ENCODE results near the gene ARPC5L. TPM values are rescaled to one million over a fixed set of nuclear protein-coding genes. Genes with fewer than 3 reads are reported as not detected.
"Not testable (repeated sequence)": the region's sequence is repeated elsewhere in the genome, so short reads cannot be mapped to it uniquely, and the experiment has no call there.

The ARPC5L gene
- polyA plus RNA-seq, 5 donors: 32.3 to 40.6 (median 35.3) TPM

- no peak for DNase-seq
These were observed 25.0 kb downstream of the ARPC5L start for GRCh38 chr9:124886866-124887492.

GRCh38 chr9:124887832-124888231 is 25.9 kb downstream of the ARPC5L start:
- no peak for DNase-seq

DNA sequence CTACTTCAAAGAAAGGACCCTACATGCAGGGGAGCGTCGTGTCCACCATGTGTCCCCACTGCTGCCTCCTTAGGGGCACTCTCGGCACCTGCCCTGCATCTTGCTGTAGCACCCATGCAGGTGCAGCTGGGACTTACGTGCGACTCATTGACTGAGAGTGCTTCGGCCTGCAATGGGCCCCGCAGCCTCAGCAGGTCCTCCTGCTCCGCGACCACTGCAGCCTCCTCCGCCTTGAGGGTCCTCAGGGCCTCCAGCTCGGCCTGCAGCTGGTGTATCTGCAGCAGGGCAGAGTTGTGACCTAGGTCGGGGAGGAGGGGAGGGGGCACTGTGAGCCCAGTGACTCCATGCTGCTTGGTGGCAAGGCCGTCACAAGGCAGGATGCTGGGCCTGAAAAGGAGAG is 27.1 kb downstream of the ARPC5L start:
- no peak for DNase-seq

- DNase-seq: no peak
These were observed 28.2 kb downstream of the ARPC5L start for GRCh38 chr9:124890179-124890578.

GRCh38 chr9:124894035-124894740 is 32.3 kb downstream of the ARPC5L start:
- no peak for DNase-seq

GRCh38 chr9:124894741-124895170 is 32.8 kb downstream of the ARPC5L start:
- no peak for DNase-seq

DNA sequence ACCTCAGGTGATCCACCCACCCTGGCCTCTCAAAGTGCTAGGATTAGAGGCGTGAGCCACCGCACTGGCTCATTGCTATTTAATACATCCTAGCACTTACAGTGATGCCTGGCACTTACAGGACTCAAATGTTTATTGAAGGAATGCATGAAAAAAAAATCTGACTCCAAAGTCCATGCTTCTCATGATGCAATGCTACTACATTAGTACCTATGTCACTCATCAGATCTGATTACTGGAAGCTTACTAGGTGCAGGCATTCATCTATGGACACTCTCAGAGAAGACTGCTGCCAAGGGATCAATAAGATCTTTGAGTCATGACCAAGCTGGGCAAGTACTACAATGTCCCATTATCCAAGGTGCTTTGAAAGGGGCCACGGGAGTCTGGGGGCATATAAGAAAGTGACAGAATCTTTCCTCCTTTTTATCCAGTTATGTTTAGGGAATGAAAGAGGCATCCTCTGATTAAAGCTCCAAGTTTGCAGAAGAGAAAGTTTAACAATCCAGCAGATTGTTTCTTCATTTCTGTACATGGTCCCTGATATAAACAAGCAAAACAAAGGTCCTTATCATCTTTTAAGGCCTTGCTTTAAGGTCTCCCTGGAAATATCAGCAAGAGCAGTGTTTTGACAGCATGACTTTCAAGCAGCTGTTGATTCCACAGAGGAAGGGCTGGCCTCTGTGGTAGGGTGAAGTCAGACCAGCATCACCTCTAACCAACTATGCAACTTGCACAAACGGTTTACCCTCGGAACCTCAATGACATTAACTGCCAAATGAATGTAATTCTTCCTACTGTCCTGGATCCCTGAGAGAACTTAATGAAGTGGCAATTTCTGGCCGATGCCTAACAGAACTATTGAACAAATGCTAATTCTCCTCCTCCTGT is 35.9 kb downstream of the ARPC5L start:
- no peak for DNase-seq

- no peak for DNase-seq
These were observed 37.9 kb downstream of the ARPC5L start for GRCh38 chr9:124899845-124900244.

DNA sequence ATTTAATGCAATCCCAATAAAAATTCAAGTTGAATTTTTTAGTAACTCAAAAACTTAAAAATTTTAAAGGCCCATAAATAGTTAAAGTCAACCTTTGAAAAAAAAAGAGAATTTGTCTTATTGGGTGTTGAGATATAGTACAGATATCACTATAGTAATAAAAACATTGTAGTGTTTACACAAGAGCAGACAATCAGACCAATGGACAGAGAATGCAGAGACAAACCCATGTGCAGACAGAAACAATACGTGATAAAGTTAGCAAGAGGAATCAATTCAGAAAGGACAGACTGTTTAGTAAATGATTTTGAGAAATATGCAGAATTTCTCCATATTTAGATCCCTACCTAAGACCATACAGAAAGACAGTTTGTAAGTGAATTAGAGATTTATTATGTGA is 45.0 kb downstream of the ARPC5L start:
- DNase-seq: no peak

DNA sequence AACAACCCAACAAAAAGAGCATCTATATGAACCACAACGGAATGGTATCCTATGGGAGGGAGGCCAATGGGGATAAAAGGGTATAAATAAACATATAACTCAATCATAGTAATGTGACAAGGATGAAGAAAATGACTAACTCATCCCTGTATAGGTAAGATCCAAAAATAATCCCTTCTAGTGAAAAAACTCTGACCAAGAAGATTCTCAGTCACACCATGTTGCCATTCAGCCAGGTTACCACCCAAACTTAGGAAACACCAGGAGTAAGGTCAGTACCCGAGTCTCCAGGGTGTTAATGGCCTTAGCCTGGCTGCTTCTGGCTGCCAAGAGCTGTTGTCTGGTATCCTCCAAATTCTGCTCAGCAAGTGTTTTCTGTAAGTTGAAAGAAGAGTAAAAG is 46.2 kb downstream of the ARPC5L start:
- DNase-seq: no peak

DNA sequence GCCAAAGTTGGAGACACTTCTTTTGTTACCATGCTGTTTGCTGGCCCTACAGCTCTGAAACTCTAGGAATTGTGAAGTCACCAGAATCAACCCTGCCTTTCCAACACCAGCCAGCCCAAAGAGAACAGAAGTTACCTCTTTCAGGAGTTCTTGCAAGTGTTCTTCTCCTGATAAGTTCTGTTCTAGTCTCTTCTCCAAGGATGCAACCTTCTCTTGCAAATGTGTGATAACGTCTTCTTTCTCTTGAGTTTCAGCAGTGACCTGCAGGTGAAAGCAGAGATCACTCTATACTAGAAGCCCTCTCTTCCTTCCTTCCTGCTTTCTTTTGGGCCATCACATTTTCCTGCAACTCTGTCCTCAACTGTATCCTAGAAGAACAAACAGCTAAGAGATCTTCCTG is 49.8 kb downstream of the ARPC5L start:
- DNase-seq: no peak

DNA sequence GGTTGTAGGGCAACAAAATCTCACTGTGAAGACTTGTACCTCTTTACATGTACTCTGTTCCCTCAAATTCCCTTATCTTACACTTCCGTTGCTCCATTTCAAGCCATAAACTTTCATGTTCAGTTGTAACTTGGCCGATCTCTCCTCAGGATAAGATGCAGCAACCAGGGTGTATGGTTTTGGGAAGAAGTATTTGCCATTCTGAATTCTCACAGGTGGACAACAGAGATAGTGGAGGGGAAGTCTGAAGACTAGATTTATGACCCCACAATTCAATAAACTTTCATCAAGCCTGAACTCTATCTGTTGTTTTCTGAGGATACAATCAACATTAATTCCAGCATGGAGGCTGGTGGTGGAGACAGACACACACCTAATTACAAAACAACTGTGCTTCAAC is 51.4 kb downstream of the ARPC5L start:
- no peak for DNase-seq

- DNase-seq: no peak
These were observed 52.9 kb downstream of the ARPC5L start for GRCh38 chr9:124914753-124915405.

GRCh38 chr9:124920394-124920793 is 58.5 kb downstream of the ARPC5L start:
- not testable (repeated sequence) for DNase-seq

Other genes starting within 250 kb of the ARPC5L start
- 1 to 10 TPM; 1.3 to 2.5 (median 1.5) TPM for gene NR6A1, start 90.8 kb upstream of the ARPC5L start, polyA plus RNA-seq (ENCODE audit: insufficient read depth in 1 of 5, insufficient read length in 5 of 5, low replicate concordance in 1 of 5)
- gene OLFML2A, start 85.0 kb upstream of the ARPC5L start, polyA plus RNA-seq (ENCODE audit: insufficient read depth in 1 of 5, insufficient read length in 5 of 5, low replicate concordance in 1 of 5): 10 to 100 TPM; 27.9 to 72.1 (median 41.4) TPM
- gene WDR38, start 8.7 kb upstream of the ARPC5L start, polyA plus RNA-seq (ENCODE audit: insufficient read depth in 1 of 5, insufficient read length in 5 of 5, low replicate concordance in 1 of 5): 1 to 10 TPM in 4 of 5 donors, under 1 TPM in 1; 0.85 to 9.1 (median 4.5) TPM
- 1,000 to 10,000 TPM in 3 of 5 donors, 100 to 1,000 TPM in 2; 898 to 1,630 (median 1,039) TPM for gene RPL35, start 173 bp upstream of the ARPC5L start, polyA plus RNA-seq (ENCODE audit: insufficient read depth in 1 of 5, insufficient read length in 5 of 5, low replicate concordance in 1 of 5)
- gene GOLGA1, start 79.0 kb downstream of the ARPC5L start, polyA plus RNA-seq (ENCODE audit: insufficient read depth in 1 of 5, insufficient read length in 5 of 5, low replicate concordance in 1 of 5): 10 to 100 TPM; 14.1 to 18.9 (median 16.0) TPM